SU-DHL-6 (cell line): ENCODE measurements around the gene HTT.

Experiments
- H2AFZ ChIP-seq: fragments of 200-600 bp; sonication (generic); 2 replicates; pipeline ENCODE4 v1.6.1; 2014; ENCODE audit warnings: low read depth, mild to moderate bottlenecking, moderate library complexity, mixed read lengths, antibody characterized with exemption, low read length; ENCODE audit not compliant: severe bottlenecking
- H3F3A ChIP-seq: fragments of 200-600 bp; shearing (Covaris generic); 2 replicates; pipeline ENCODE4 v1.6.0; 2016; ENCODE audit warnings: antibody characterized with exemption, mild to moderate bottlenecking; ENCODE audit not compliant: insufficient read depth
- H3K27ac ChIP-seq: fragments of 200-600 bp; sonication (generic); 2 replicates; pipeline ENCODE4 v1.5.1; 2016; ENCODE audit warnings: low read depth, mild to moderate bottlenecking, low read length, moderate library complexity, mixed read lengths
- H3K27me3 ChIP-seq: fragments of 200-600 bp; sonication (generic), shearing (Covaris generic); 2 replicates; pipeline ENCODE4 v1.6.0; 2014; ENCODE audit warnings: mild to moderate bottlenecking, low read length
- H3K36me3 ChIP-seq: fragments of 200-600 bp; sonication (generic); 2 replicates; pipeline ENCODE4 v1.6.1; 2014; ENCODE audit warnings: mild to moderate bottlenecking, low read length, mixed read lengths
- H3K4me2 ChIP-seq: fragments of 300-600, 200-600 bp; shearing (Covaris generic), sonication (generic); 2 replicates; pipeline ENCODE4 v1.6.0; 2014; ENCODE audit warnings: low read length, low read depth, mild to moderate bottlenecking; ENCODE audit not compliant: poor library complexity, severe bottlenecking
- H3K4me3 ChIP-seq: fragments of 200-600 bp; sonication (generic); 2 replicates; pipeline ENCODE4 v1.5.1; 2014; ENCODE audit warnings: antibody characterized with exemption, low read length, mild to moderate bottlenecking, mixed read lengths; ENCODE audit not compliant: insufficient read depth, poor library complexity, severe bottlenecking
- H3K79me2 ChIP-seq: fragments of 200-600 bp; sonication (generic); 2 replicates; pipeline ENCODE4 v1.6.1; 2014; ENCODE audit warnings: mild to moderate bottlenecking, low read length, moderate library complexity; ENCODE audit not compliant: insufficient read depth
- H3K9ac ChIP-seq: fragments of 200-600 bp; sonication (generic); 2 replicates; pipeline ENCODE4 v1.7.0; 2014; ENCODE audit warnings: mild to moderate bottlenecking, low read length
- H3K9me2 ChIP-seq: fragments of 200-600 bp; sonication (generic); replicated peaks from 2 replicates; pipeline ENCODE4 v1.6.1; 2014; ENCODE audit warnings: low read length; ENCODE audit not compliant: insufficient read depth
- H3K9me3 ChIP-seq: fragments of 200-600 bp; sonication (generic); 2 replicates; pipeline ENCODE4 v1.6.1; 2014; ENCODE audit warnings: low read length, mixed read lengths; ENCODE audit not compliant: insufficient read depth
- H4K20me1 ChIP-seq: fragments of 200-600 bp; sonication (generic); 2 replicates; pipeline ENCODE4 v1.6.1; 2014; ENCODE audit warnings: low read depth, mild to moderate bottlenecking, antibody characterized with exemption, low read length, moderate library complexity, mixed read lengths
- EZH2phosphoT487 ChIP-seq: fragments of 200-600 bp; sonication (generic), shearing (Covaris generic); conservative IDR thresholded peaks from 2 replicates; pipeline ENCODE4 v1.6.1; 2018; ENCODE audit warnings: mild to moderate bottlenecking, antibody characterized with exemption, low read length, moderate library complexity, mixed read lengths
- TF ChIP-seq, protein P1 (sequence below): fragments of 200-600 bp; sonication (generic); IDR thresholded peaks from one replicate; pipeline ENCODE4 v1.5.1; 2017; ENCODE audit warnings: antibody characterized with exemption, mild to moderate bottlenecking, low read length, moderate library complexity; ENCODE audit not compliant: insufficient read depth, poor library complexity, severe bottlenecking

The HTT gene

GRCh38 chr4:3198906-3199305, 124.4 kb downstream of the HTT start:
- no peak for TF ChIP-seq EZH2phosphoT487
- TF ChIP-seq, protein P1, sequence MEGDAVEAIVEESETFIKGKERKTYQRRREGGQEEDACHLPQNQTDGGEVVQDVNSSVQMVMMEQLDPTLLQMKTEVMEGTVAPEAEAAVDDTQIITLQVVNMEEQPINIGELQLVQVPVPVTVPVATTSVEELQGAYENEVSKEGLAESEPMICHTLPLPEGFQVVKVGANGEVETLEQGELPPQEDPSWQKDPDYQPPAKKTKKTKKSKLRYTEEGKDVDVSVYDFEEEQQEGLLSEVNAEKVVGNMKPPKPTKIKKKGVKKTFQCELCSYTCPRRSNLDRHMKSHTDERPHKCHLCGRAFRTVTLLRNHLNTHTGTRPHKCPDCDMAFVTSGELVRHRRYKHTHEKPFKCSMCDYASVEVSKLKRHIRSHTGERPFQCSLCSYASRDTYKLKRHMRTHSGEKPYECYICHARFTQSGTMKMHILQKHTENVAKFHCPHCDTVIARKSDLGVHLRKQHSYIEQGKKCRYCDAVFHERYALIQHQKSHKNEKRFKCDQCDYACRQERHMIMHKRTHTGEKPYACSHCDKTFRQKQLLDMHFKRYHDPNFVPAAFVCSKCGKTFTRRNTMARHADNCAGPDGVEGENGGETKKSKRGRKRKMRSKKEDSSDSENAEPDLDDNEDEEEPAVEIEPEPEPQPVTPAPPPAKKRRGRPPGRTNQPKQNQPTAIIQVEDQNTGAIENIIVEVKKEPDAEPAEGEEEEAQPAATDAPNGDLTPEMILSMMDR = no peak
- H4K20me1 ChIP-seq = no peaks in the 10 kb centered on the region
- H3K9me2 ChIP-seq = no peaks in the 10 kb centered on the region
- H3F3A ChIP-seq = no peaks in the 10 kb centered on the region
- H3K27ac ChIP-seq = no peak overlapping the region
- no peaks in the 10 kb centered on the region for H3K79me2 ChIP-seq
- H3K4me2 ChIP-seq = no peak overlapping the region
- H3K9me3 ChIP-seq = no peaks in the 10 kb centered on the region
- no peak overlapping the region for H2AFZ ChIP-seq
- H3K36me3 ChIP-seq = no peaks in the 10 kb centered on the region
- no peak overlapping the region for H3K4me3 ChIP-seq
- no peaks in the 10 kb centered on the region for H3K27me3 ChIP-seq
- H3K9ac ChIP-seq = no peak overlapping the region

- Histone ChIP-seq H3K79me2 (no peaks in the 10 kb centered on the region), H3K27me3 (no peaks in the 10 kb centered on the region), H3K4me3 (no peak overlapping the region), H3F3A (no peaks in the 10 kb centered on the region), H3K9me3 (no peaks in the 10 kb centered on the region), H3K9me2 (no peaks in the 10 kb centered on the region), H4K20me1 (no peaks in the 10 kb centered on the region), H3K4me2 (no peak overlapping the region), H2AFZ (no peak overlapping the region), H3K9ac (no peak overlapping the region), H3K27ac (no peak overlapping the region), H3K36me3 (no peaks in the 10 kb centered on the region)
- TF ChIP-seq EZH2phosphoT487 = no peak
- TF ChIP-seq, protein P1 = no peak
Observed at GRCh38 chr4:3199653-3200422, 125.4 kb downstream of the HTT start.

DNA sequence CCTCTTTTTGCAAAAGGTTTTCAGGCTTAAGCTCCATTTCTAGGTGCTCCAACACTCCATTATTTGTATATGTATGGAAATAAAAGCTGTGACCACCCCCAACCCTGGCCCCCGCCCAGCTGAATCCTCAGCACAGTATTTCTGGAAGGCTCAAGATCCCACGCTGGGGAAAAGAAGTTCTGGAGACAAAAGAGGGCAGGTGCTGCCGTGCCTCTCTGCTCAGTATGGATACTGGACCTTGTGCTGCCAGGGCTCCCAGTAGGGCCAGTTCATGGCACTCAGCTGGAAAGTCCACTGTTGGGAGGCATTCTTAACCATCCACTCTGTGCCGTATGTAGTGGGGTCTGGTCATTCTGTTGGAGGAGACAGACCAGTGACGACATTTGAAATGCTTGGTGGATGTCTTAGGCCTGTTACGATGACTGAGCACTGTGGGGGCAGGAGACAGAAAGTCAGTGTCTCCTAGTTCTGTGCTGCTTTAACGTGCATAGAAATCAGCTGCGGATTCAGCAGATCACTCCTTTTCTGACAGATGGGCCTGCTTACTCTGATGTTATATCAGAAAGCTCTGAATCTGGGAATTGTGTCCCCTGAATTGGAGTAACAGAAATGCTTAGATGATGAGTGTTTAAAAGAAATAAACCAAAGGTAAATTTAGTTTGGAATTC, 126.1 kb downstream of the HTT start:
- no peaks in the 10 kb centered on the region for H3F3A ChIP-seq
- H3K9me3 ChIP-seq = no peaks in the 10 kb centered on the region
- no peak overlapping the region for H3K4me3 ChIP-seq
- H3K36me3 ChIP-seq = no peaks in the 10 kb centered on the region
- H3K27me3 ChIP-seq = no peaks in the 10 kb centered on the region
- no peak overlapping the region for H2AFZ ChIP-seq
- TF ChIP-seq, protein P1 = no peak
- TF ChIP-seq EZH2phosphoT487 = no peak
- no peaks in the 10 kb centered on the region for H4K20me1 ChIP-seq
- H3K79me2 ChIP-seq = no peaks in the 10 kb centered on the region
- no peak overlapping the region for H3K9ac ChIP-seq
- no peak overlapping the region for H3K27ac ChIP-seq
- no peaks in the 10 kb centered on the region for H3K9me2 ChIP-seq
- no peak overlapping the region for H3K4me2 ChIP-seq
